Vagina (tissue), 2 donors: ENCODE measurements around the gene TTC33.

Experiments
- CTCF ChIP-seq, 3 experiments: fragments of 450-650 bp in 2 of 3; fragments of 200-600 bp in 1 of 3; sonication (generic) in 1 of 3; IDR thresholded peaks; one replicate each; pipeline ENCODE4 v1.5.1; 2017 to 2019; ENCODE audit warnings: antibody characterized with exemption in 3 of 3, mild to moderate bottlenecking in 2 of 3, moderate library complexity in 2 of 3
- POLR2A ChIP-seq, 2 donors: fragments of 450-650 bp; IDR thresholded peaks; one replicate each; pipeline ENCODE4 v1.6.1; 2017; ENCODE audit warnings: antibody characterized with exemption in 2 of 2, mild to moderate bottlenecking in 2 of 2, moderate library complexity in 2 of 2
- POLR2AphosphoS5 ChIP-seq, 2 donors: sonication (generic); formaldehyde crosslinking; IDR thresholded peaks; one replicate each; pipeline ENCODE4 v1.9.0; 2017; ENCODE audit warnings: antibody characterized with exemption in 2 of 2, mild to moderate bottlenecking in 2 of 2, low read depth in 1 of 2; ENCODE audit not compliant: insufficient read depth in 1 of 2

GRCh38 chr5:40483316-40483715 is 272.4 kb downstream of the TTC33 start:
- TF ChIP-seq CTCF (IDR thresholded peaks at IDR 0.05) (no peak), POLR2A (IDR thresholded peaks at IDR 0.05) (no peak), POLR2AphosphoS5 (IDR thresholded peaks at IDR 0.05; ENCODE audit: insufficient read depth in 1 of 2, low read depth in 1 of 2) (no peak)
